ENCODE results near the gene NECTIN1.

The NECTIN1 gene

GRCh38 chr11:119776651-119777050 is 47.7 kb upstream of the NECTIN1 start:
- DNase-seq: no peak
- H3K4me3 ChIP-seq (ENCODE audit: low read length): no peak overlapping the region
- H3F3A ChIP-seq (ENCODE audit: insufficient read depth, low read length): no peaks in the 10 kb centered on the region
- no peak overlapping the region for H2AFZ ChIP-seq (ENCODE audit: low read length)
- no peak overlapping the region for H3K27ac ChIP-seq (ENCODE audit: low read length)
- no peak overlapping the region for H3K9ac ChIP-seq (ENCODE audit: low read length)
- H3K9me3 ChIP-seq (replicated peaks; ENCODE audit: insufficient read depth, low read length): no peaks in the 10 kb centered on the region
- peaks cover 49% of the 10 kb centered on the region for H3K27me3 ChIP-seq (replicated peaks; ENCODE audit: insufficient read depth, low read length)
- H3K79me2 ChIP-seq (ENCODE audit: low read length): no peaks in the 10 kb centered on the region
- H4K20me1 ChIP-seq (ENCODE audit: insufficient read depth, low read length): no peaks in the 10 kb centered on the region
- H3K36me3 ChIP-seq (replicated peaks; ENCODE audit: insufficient read depth, low read length): no peaks in the 10 kb centered on the region
- H3K4me2 ChIP-seq (ENCODE audit: low read depth, low read length): no peak overlapping the region
- H3K4me1 ChIP-seq (ENCODE audit: low read length): no peaks in the 10 kb centered on the region
- H3K9me2 ChIP-seq (replicated peaks; ENCODE audit: insufficient read depth, low read length): no peaks in the 10 kb centered on the region
- TF ChIP-seq CTCF (IDR thresholded peaks at IDR 0.05; ENCODE audit: low read length) (no peak), EZH2 (optimal IDR thresholded peaks at IDR 0.05; ENCODE audit: low read depth, low read length) (no peak), EZH2phosphoT487 (IDR thresholded peaks at IDR 0.05; ENCODE audit: low read length) (no peak)

GRCh38 chr11:119776031-119776636 is 47.1 kb upstream of the NECTIN1 start:
- H3K9me3 ChIP-seq (replicated peaks; ENCODE audit: insufficient read depth, low read length): no peaks in the 10 kb centered on the region
- H3K4me2 ChIP-seq (ENCODE audit: low read depth, low read length): no peak overlapping the region
- TF ChIP-seq EZH2 (optimal IDR thresholded peaks at IDR 0.05; ENCODE audit: low read depth, low read length) (no peak), CTCF (IDR thresholded peaks at IDR 0.05; ENCODE audit: low read length) (no peak), EZH2phosphoT487 (IDR thresholded peaks at IDR 0.05; ENCODE audit: low read length) (no peak)
- H4K20me1 ChIP-seq (ENCODE audit: insufficient read depth, low read length): no peaks in the 10 kb centered on the region
- H3K27me3 ChIP-seq (replicated peaks; ENCODE audit: insufficient read depth, low read length): peaks cover 49% of the 10 kb centered on the region
- H3K4me1 ChIP-seq (ENCODE audit: low read length): no peaks in the 10 kb centered on the region
- H3K27ac ChIP-seq (ENCODE audit: low read length): no peak overlapping the region
- no peaks in the 10 kb centered on the region for H3K79me2 ChIP-seq (ENCODE audit: low read length)
- H3F3A ChIP-seq (ENCODE audit: insufficient read depth, low read length): no peaks in the 10 kb centered on the region
- H3K36me3 ChIP-seq (replicated peaks; ENCODE audit: insufficient read depth, low read length): no peaks in the 10 kb centered on the region
- no peak overlapping the region for H3K4me3 ChIP-seq (ENCODE audit: low read length)
- H2AFZ ChIP-seq (ENCODE audit: low read length): no peak overlapping the region
- no peaks in the 10 kb centered on the region for H3K9me2 ChIP-seq (replicated peaks; ENCODE audit: insufficient read depth, low read length)
- no peak for DNase-seq
- no peak overlapping the region for H3K9ac ChIP-seq (ENCODE audit: low read length)

- TF ChIP-seq CTCF (IDR thresholded peaks at IDR 0.05; ENCODE audit: low read length) (no peak), EZH2phosphoT487 (IDR thresholded peaks at IDR 0.05; ENCODE audit: low read length) (no peak), EZH2 (optimal IDR thresholded peaks at IDR 0.05; ENCODE audit: low read depth, low read length) (no peak)
- H2AFZ ChIP-seq (ENCODE audit: low read length): no peak overlapping the region
- no peak overlapping the region for H3K27ac ChIP-seq (ENCODE audit: low read length)
- peak; percentile 49 for DNase-seq
- no peak overlapping the region for H3K9ac ChIP-seq (ENCODE audit: low read length)
- H3K4me1 ChIP-seq (ENCODE audit: low read length): no peaks in the 10 kb centered on the region
- H3K9me2 ChIP-seq (replicated peaks; ENCODE audit: insufficient read depth, low read length): no peaks in the 10 kb centered on the region
- H3K9me3 ChIP-seq (replicated peaks; ENCODE audit: insufficient read depth, low read length): no peaks in the 10 kb centered on the region
- H3K4me2 ChIP-seq (ENCODE audit: low read depth, low read length): no peak overlapping the region
- no peaks in the 10 kb centered on the region for H3K79me2 ChIP-seq (ENCODE audit: low read length)
- no peaks in the 10 kb centered on the region for H3F3A ChIP-seq (ENCODE audit: insufficient read depth, low read length)
- H3K36me3 ChIP-seq (replicated peaks; ENCODE audit: insufficient read depth, low read length): no peaks in the 10 kb centered on the region
- peaks cover 37% of the 10 kb centered on the region for H3K27me3 ChIP-seq (replicated peaks; ENCODE audit: insufficient read depth, low read length)
- no peak overlapping the region for H3K4me3 ChIP-seq (ENCODE audit: low read length)
- H4K20me1 ChIP-seq (ENCODE audit: insufficient read depth, low read length): no peaks in the 10 kb centered on the region
Measured at GRCh38 chr11:119774172-119774763, 45.3 kb upstream of the NECTIN1 start.

All from MM.1S (cell line).